WI38 (cell line): Measurements from ENCODE around the gene MCC.

Source experiments
- H3K4me3 ChIP-seq: 2 replicates; pipeline ENCODE4 v1.5.1; 2011; ENCODE audit warnings: low read depth, mild to moderate bottlenecking, control low read depth, low read length
- TF ChIP-seq, protein P1 (sequence below): IDR thresholded peaks from 2 replicates; pipeline ENCODE4 v1.5.1; 2012; ENCODE audit warnings: low read depth, mild to moderate bottlenecking, control low read depth, low read length

The MCC gene

DNA sequence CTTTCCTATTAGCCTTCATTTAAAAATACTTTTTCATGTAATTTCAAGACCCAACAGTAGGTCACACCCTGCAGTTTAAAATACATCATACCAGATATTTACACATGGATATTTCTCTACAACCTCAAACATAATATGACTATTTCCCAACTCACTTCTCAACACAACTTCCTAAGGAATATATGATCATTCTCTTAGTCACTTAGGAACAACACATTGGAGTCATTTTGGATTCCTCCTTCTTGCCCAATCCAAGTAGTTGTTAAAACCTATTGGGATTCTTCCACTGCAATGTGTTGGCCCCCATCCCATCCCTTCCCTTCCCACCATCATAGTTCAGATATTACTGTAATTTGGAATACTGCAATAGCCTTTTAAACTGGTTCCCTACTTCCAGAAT is 366.2 kb downstream of the MCC start:
- TF ChIP-seq, protein P1, sequence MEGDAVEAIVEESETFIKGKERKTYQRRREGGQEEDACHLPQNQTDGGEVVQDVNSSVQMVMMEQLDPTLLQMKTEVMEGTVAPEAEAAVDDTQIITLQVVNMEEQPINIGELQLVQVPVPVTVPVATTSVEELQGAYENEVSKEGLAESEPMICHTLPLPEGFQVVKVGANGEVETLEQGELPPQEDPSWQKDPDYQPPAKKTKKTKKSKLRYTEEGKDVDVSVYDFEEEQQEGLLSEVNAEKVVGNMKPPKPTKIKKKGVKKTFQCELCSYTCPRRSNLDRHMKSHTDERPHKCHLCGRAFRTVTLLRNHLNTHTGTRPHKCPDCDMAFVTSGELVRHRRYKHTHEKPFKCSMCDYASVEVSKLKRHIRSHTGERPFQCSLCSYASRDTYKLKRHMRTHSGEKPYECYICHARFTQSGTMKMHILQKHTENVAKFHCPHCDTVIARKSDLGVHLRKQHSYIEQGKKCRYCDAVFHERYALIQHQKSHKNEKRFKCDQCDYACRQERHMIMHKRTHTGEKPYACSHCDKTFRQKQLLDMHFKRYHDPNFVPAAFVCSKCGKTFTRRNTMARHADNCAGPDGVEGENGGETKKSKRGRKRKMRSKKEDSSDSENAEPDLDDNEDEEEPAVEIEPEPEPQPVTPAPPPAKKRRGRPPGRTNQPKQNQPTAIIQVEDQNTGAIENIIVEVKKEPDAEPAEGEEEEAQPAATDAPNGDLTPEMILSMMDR: no peak
- no peak overlapping the region for H3K4me3 ChIP-seq

DNA sequence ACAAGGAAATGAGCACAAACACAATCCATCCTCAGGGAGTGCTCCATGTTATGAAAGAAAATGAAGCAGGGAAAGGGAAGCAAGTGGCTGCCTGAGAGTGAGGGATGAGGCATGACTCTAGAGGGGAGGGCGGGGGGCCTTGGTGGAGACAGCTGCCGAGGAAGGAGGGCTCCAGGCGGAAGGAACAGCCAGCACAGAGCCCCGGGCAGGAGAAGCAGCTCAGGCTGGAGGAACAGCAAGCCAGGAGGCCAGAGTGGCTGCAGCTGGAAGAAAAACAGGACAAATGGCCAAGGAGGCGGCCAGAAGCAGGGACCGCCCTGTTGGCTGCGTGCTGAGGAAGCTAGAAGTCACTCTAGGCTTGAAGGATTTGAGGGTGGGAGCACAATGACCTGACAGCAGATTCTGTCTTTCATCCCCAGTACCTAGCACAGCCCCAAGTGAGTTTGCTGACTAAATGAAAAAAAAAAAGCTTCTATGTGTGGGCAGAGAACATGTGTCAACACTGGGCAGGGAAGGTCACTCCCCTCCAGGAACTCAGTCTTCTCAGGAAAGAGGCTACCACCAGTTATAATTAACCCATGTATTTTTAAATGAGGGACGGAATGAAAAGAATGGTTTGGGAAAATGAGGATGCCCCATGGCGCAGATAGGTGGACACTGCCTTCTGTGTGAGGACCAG is 368.9 kb downstream of the MCC start:
- TF ChIP-seq, protein P1: no peak
- no peak overlapping the region for H3K4me3 ChIP-seq

DNA sequence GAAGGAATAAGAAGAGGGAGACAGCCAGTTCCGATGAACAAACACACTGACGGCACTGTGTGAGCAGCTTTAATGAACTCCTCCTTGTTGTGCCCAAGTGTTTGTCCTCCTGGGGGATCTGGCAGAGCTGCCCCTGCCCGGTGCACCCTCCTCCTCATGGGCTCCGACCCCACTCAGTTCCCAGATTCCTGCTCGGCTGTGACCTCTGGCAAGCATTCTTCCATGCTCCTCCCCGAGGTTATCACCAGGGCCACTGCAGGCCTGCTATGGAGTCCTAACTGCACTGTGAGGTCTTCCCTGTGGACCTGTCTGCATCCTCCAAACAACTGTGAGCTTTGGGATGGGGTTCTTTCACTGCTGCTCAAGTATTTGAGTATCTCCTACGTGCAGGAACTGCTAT is 369.5 kb downstream of the MCC start:
- TF ChIP-seq, protein P1: no peak
- no peak overlapping the region for H3K4me3 ChIP-seq

DNA sequence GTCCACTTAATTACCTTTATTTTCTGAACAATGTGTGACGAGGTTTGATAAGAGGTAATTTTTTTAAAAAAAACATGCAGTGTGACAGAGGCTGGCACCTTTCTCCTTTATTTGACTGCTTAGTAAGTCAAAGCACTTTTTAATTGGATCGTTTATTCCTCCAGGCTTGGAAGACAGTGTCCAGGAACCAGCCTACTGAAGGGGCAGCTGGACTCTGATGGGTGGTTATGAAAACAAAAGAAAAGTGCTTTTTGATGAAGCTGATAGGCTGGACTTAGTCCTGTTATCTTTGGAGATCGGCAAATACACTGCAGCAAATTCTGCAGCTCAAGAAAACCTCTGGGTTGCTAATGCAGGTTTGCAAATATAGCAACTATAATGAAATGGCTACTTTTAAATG is 370.0 kb downstream of the MCC start:
- no peak overlapping the region for H3K4me3 ChIP-seq

DNA sequence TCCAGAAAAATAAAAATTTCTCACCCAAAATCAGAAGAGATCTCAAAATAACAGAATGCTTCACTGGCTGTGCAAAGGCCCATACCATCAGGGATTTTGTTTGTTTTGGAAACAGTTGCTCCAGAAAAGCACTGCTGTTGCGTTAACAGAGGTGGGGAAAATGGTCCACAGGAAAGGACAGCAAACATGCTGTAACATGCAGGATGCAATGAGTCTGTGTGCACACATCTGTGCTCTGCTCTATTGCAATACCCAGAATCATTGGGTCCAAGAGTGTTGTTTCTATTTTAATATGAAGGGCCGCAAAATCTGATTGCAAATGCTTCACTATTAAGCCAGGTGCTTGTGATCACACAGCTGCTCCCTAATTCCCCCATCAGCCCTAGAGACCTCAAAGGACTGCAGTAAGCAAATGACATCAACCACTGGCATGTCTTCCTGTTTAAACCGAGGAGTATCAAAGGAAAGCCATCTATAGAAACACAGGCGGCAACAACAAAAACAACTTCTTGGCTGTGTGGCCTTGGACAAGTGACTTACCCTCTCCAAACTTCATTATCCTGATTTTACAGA is 370.6 kb downstream of the MCC start:
- H3K4me3 ChIP-seq: no peak overlapping the region
- TF ChIP-seq, protein P1: no peak

More for the DNA sequence above, 370.0 kb downstream of the MCC start:
- TF ChIP-seq, protein P1: no peak

DNA sequence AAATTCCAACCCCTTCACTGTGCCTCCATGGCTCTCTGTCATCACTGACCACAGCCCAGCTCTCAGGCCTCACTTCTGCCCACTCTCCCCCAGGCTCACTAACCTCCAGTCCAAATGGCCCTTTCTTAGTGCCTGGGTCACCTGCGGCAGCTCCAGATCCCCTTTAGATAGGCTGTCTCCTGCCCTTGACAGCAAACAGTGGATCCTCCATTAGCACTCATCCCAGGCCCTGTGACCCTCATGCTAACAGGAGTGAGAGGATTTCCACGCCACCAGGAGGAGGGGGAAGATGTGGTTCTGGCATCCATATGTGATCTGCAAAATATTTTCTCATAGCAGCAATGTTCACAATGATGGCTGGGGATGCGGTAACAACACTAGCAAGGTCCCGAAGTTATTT is 372.3 kb downstream of the MCC start:
- TF ChIP-seq, protein P1: no peak
- H3K4me3 ChIP-seq: no peak overlapping the region

DNA sequence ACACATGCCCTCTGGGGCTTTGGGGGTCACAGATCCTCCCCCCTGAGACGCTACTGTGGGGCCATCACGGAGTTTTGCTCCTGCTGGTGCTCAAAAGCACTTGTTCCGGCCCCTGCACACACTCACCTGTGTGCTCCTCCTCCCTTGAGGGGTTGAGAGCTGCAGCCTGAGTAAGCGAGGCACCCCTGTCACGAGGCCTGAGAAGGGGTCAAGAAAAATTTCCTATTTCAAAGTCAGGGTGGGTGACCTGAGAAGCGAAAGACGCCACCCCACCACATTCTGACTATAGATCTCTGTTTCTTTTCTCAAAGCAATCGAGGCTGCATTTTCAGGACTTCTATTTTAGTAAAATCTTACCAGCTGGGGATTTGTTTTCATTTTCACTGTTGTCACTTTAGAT is 373.2 kb downstream of the MCC start:
- TF ChIP-seq, protein P1: no peak
- no peak overlapping the region for H3K4me3 ChIP-seq
